Measurements from ENCODE around the gene SNRNP35. TPM values are rescaled to one million over a fixed set of nuclear protein-coding genes. Genes with fewer than 3 reads are reported as not detected.
"Not testable (repeated sequence)": the region's sequence is repeated elsewhere in the genome, so short reads cannot be mapped to it uniquely, and the experiment has no call there.

SNRNP35 gene, protein sequence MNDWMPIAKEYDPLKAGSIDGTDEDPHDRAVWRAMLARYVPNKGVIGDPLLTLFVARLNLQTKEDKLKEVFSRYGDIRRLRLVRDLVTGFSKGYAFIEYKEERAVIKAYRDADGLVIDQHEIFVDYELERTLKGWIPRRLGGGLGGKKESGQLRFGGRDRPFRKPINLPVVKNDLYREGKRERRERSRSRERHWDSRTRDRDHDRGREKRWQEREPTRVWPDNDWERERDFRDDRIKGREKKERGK
- polyA plus RNA-seq (2013) = 15.1 and 15.4 TPM in 2 replicates

GRCh38 chr12:123457980-123458779, at the start of gene SNRNP35:
TSS of gene SNRNP35 (plus strand) at chr12:123458139. CDS start at chr12:123465541, 7,402 bp downstream.
- Histone ChIP-seq H2AK5ac (ENCODE audit: low read length) (peak within 1 kb of the TSS; percentile 88), H3K36me3 (ENCODE audit: control insufficient read depth in 1 of 2, insufficient read depth in 2 of 2, low read length in 2 of 2) (peaks cover 0 to 2% of the 10 kb centered on the region in 2 experiments), H3K9ac (ENCODE audit: low read length) (peak within 1 kb of the TSS; percentile 83), H3K4me3 (ENCODE audit: low read depth, low read length) (peak within 1 kb of the TSS; percentile 81), H2BK120ac (ENCODE audit: insufficient read depth, low read length, poor library complexity) (peak within 1 kb of the TSS; percentile 92), H3K79me1 (ENCODE audit: low read length) (peaks cover 8% of the 10 kb centered on the region), H2BK12ac (ENCODE audit: low read length) (peak within 1 kb of the TSS; percentile 19), H3K14ac (ENCODE audit: low read length) (peak within 1 kb of the TSS; percentile 98), H3K23ac (ENCODE audit: low read length) (no peak within 1 kb of the TSS), H3K27me3 (ENCODE audit: insufficient read depth, low read length) (no peaks in the 10 kb centered on the region), H3K4me2 (ENCODE audit: low read length) (peak within 1 kb of the TSS; percentile 56), H2AFZ (ENCODE audit: insufficient read depth, low read length, poor library complexity) (peak within 1 kb of the TSS; percentile 100), H3K4me1 (ENCODE audit: control insufficient read depth in 1 of 2, insufficient read depth in 2 of 2, low read length in 2 of 2) (no peaks in the 10 kb centered on the region), H4K12ac (ENCODE audit: low read depth, low read length) (peak within 1 kb of the TSS; percentile 99), H3K27ac (ENCODE audit: low read depth, low read length) (peak within 1 kb of the TSS; percentile 94), H2BK5ac (ENCODE audit: low read depth, low read length, poor library complexity) (peak within 1 kb of the TSS; percentile 95), H3K4ac (ENCODE audit: low read depth, low read length) (peak within 1 kb of the TSS; percentile 87), H4K91ac (ENCODE audit: low read depth, low read length) (peak within 1 kb of the TSS; percentile 99), H4K8ac (ENCODE audit: low read depth, low read length) (peak within 1 kb of the TSS; percentile 100), H3K18ac (ENCODE audit: low read length) (peak within 1 kb of the TSS; percentile 97), H3K9me3 (ENCODE audit: insufficient read depth, low read depth, low read length) (no peaks in the 10 kb centered on the region), H3K79me2 (ENCODE audit: control insufficient read depth, insufficient read depth, low read length, poor library complexity) (peaks cover 4% of the 10 kb centered on the region)
- peak; percentile 82 to 94 for DNase-seq
- no CpG with 5 or more reads among the region's 48 CpGs for WGBS (ENCODE audit: extremely low coverage, insufficient coverage, insufficient read length)

GRCh38 chr12:123408619-123409018, 49.3 kb upstream of the SNRNP35 start:
- not testable (repeated sequence) for H3K18ac ChIP-seq (ENCODE audit: low read length); H3K79me2 ChIP-seq (ENCODE audit: control insufficient read depth, insufficient read depth, low read length, poor library complexity); H3K23ac ChIP-seq (ENCODE audit: low read length); H4K12ac ChIP-seq (ENCODE audit: low read depth, low read length); H3K79me1 ChIP-seq (ENCODE audit: low read length); H2BK120ac ChIP-seq (ENCODE audit: insufficient read depth, low read length, poor library complexity); H3K4me1 ChIP-seq (ENCODE audit: control insufficient read depth in 1 of 2, insufficient read depth in 2 of 2, low read length in 2 of 2); H4K8ac ChIP-seq (ENCODE audit: low read depth, low read length); H3K27ac ChIP-seq (ENCODE audit: low read depth, low read length); H3K27me3 ChIP-seq (ENCODE audit: insufficient read depth, low read length); H4K91ac ChIP-seq (ENCODE audit: low read depth, low read length); H3K9me3 ChIP-seq (ENCODE audit: insufficient read depth, low read depth, low read length); H2AK5ac ChIP-seq (ENCODE audit: low read length); H3K4ac ChIP-seq (ENCODE audit: low read depth, low read length); DNase-seq; H3K9ac ChIP-seq (ENCODE audit: low read length); H3K4me2 ChIP-seq (ENCODE audit: low read length); H2BK5ac ChIP-seq (ENCODE audit: low read depth, low read length, poor library complexity); H2AFZ ChIP-seq (ENCODE audit: insufficient read depth, low read length, poor library complexity); H2BK12ac ChIP-seq (ENCODE audit: low read length); H3K14ac ChIP-seq (ENCODE audit: low read length); H3K4me3 ChIP-seq (ENCODE audit: low read depth, low read length)
- no CpG with 5 or more reads among the region's 7 CpGs for WGBS (ENCODE audit: extremely low coverage, insufficient coverage, insufficient read length)
- peaks cover 39 to 48% of the 10 kb centered on the region in 2 experiments for H3K36me3 ChIP-seq (ENCODE audit: control insufficient read depth in 1 of 2, insufficient read depth in 2 of 2, low read length in 2 of 2)

- not testable (repeated sequence) for H4K91ac ChIP-seq (ENCODE audit: low read depth, low read length); H4K12ac ChIP-seq (ENCODE audit: low read depth, low read length); H3K4ac ChIP-seq (ENCODE audit: low read depth, low read length); H4K8ac ChIP-seq (ENCODE audit: low read depth, low read length); H3K4me1 ChIP-seq (ENCODE audit: control insufficient read depth in 1 of 2, insufficient read depth in 2 of 2, low read length in 2 of 2); H2AK5ac ChIP-seq (ENCODE audit: low read length); H2BK120ac ChIP-seq (ENCODE audit: insufficient read depth, low read length, poor library complexity); H3K79me1 ChIP-seq (ENCODE audit: low read length); H3K4me2 ChIP-seq (ENCODE audit: low read length); H3K23ac ChIP-seq (ENCODE audit: low read length); DNase-seq; H3K14ac ChIP-seq (ENCODE audit: low read length); H2AFZ ChIP-seq (ENCODE audit: insufficient read depth, low read length, poor library complexity); H3K4me3 ChIP-seq (ENCODE audit: low read depth, low read length); H2BK12ac ChIP-seq (ENCODE audit: low read length); H3K27me3 ChIP-seq (ENCODE audit: insufficient read depth, low read length); H3K27ac ChIP-seq (ENCODE audit: low read depth, low read length); H3K9ac ChIP-seq (ENCODE audit: low read length); H3K9me3 ChIP-seq (ENCODE audit: insufficient read depth, low read depth, low read length); H2BK5ac ChIP-seq (ENCODE audit: low read depth, low read length, poor library complexity); H3K79me2 ChIP-seq (ENCODE audit: control insufficient read depth, insufficient read depth, low read length, poor library complexity); H3K18ac ChIP-seq (ENCODE audit: low read length)
- peaks cover 32 to 41% of the 10 kb centered on the region in 2 experiments for H3K36me3 ChIP-seq (ENCODE audit: control insufficient read depth in 1 of 2, insufficient read depth in 2 of 2, low read length in 2 of 2)
- no CpG with 5 or more reads among the region's 11 CpGs for WGBS (ENCODE audit: extremely low coverage, insufficient coverage, insufficient read length)
Measured at GRCh38 chr12:123409284-123410040, 48.5 kb upstream of the SNRNP35 start.

DNA sequence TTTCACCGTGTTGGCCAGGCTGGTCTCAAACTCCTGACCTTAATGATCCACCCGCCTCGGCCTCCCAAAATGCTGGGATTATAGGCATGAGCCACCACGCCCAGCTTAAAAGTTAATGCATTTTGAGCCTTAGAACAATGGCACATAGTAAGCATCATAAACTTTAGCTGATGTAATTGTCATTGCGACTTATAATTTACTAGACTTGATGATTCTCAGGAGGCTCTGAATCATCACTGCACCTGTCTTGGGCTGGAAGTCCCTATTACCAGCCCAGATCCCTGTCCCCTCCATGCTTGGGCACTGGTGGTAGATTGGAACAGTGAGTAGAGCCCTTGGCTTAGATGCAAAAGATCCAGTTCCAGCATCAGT, 47.9 kb upstream of the SNRNP35 start:
- no CpG with 5 or more reads among the region's 5 CpGs for WGBS (ENCODE audit: extremely low coverage, insufficient coverage, insufficient read length)
- H2AK5ac ChIP-seq (ENCODE audit: low read length) = no peak overlapping the region
- H3K4me3 ChIP-seq (ENCODE audit: low read depth, low read length) = no peak overlapping the region
- H3K9me3 ChIP-seq (ENCODE audit: insufficient read depth, low read depth, low read length) = no peaks in the 10 kb centered on the region
- no peak overlapping the region for H3K14ac ChIP-seq (ENCODE audit: low read length)
- no peak overlapping the region for H2AFZ ChIP-seq (ENCODE audit: insufficient read depth, low read length, poor library complexity)
- H3K79me2 ChIP-seq (ENCODE audit: control insufficient read depth, insufficient read depth, low read length, poor library complexity) = no peaks in the 10 kb centered on the region
- H3K79me1 ChIP-seq (ENCODE audit: low read length) = no peaks in the 10 kb centered on the region
- H3K23ac ChIP-seq (ENCODE audit: low read length) = no peak overlapping the region
- no peak overlapping the region for H3K9ac ChIP-seq (ENCODE audit: low read length)
- H3K4ac ChIP-seq (ENCODE audit: low read depth, low read length) = no peak overlapping the region
- no peaks in the 10 kb centered on the region for H3K4me1 ChIP-seq (ENCODE audit: control insufficient read depth in 1 of 2, insufficient read depth in 2 of 2, low read length in 2 of 2)
- no peak overlapping the region for H2BK120ac ChIP-seq (ENCODE audit: insufficient read depth, low read length, poor library complexity)
- no peak overlapping the region for H2BK5ac ChIP-seq (ENCODE audit: low read depth, low read length, poor library complexity)
- H3K27me3 ChIP-seq (ENCODE audit: insufficient read depth, low read length) = no peaks in the 10 kb centered on the region
- no peak overlapping the region for H4K8ac ChIP-seq (ENCODE audit: low read depth, low read length)
- no peak overlapping the region for H4K12ac ChIP-seq (ENCODE audit: low read depth, low read length)
- no peak overlapping the region for H3K18ac ChIP-seq (ENCODE audit: low read length)
- no peak overlapping the region for H4K91ac ChIP-seq (ENCODE audit: low read depth, low read length)
- H3K4me2 ChIP-seq (ENCODE audit: low read length) = no peak overlapping the region
- peaks cover 27 to 35% of the 10 kb centered on the region in 2 experiments for H3K36me3 ChIP-seq (ENCODE audit: control insufficient read depth in 1 of 2, insufficient read depth in 2 of 2, low read length in 2 of 2)
- DNase-seq = no peak
- H3K27ac ChIP-seq (ENCODE audit: low read depth, low read length) = no peak overlapping the region
- no peak overlapping the region for H2BK12ac ChIP-seq (ENCODE audit: low read length)

Data from trophoblast cell (in vitro differentiated cells and primary cell).